Keratinocyte (primary cell): ENCODE measurements around the gene SCCPDH. TPM values are rescaled to one million over a fixed set of nuclear protein-coding genes. Genes with fewer than 3 reads are reported as not detected.

Experiments
- DNase-seq: peaks from one replicate; pipeline ENCODE4 v3.0.0-alpha.2; 2011; ENCODE audit warnings: low read depth, missing footprints, low spot score
- FAIRE-seq: peaks from 2 replicates; lab custom pipeline; 2011; peaks lifted over from hg19 to GRCh38; lab: Jason Lieb, UNC
- H2AFZ ChIP-seq: 2 replicates; pipeline ENCODE4 v1.6.0; 2012; ENCODE audit warnings: low read length, control low read depth, inconsistent platforms; ENCODE audit not compliant: control insufficient read depth
- H3K27ac ChIP-seq: 2 replicates; pipeline ENCODE4 v1.5.1; 2011; ENCODE audit warnings: low read length; ENCODE audit not compliant: control insufficient read depth, insufficient read depth
- H3K27me3 ChIP-seq: 3 replicates; pipeline ENCODE4 v1.6.0; 2011; ENCODE audit warnings: low read length; ENCODE audit not compliant: control insufficient read depth, insufficient read depth; ENCODE audit errors: extremely low read depth
- H3K36me3 ChIP-seq, 2 experiments: 2 replicates in 1 of 2; 3 replicates in 1 of 2; pipeline ENCODE4 v1.5.1; 2011; ENCODE audit warnings: low read length in 2 of 2, mild to moderate bottlenecking in 1 of 2; ENCODE audit not compliant: control insufficient read depth in 2 of 2, insufficient read depth in 2 of 2; ENCODE audit errors: extremely low read depth in 1 of 2
- H3K4me1 ChIP-seq: 3 replicates; pipeline ENCODE4 v1.5.1; 2011; ENCODE audit warnings: low read length; ENCODE audit not compliant: control insufficient read depth, insufficient read depth; ENCODE audit errors: extremely low read depth
- H3K4me2 ChIP-seq: 3 replicates; pipeline ENCODE4 v1.6.0; 2011; ENCODE audit warnings: low read depth, low read length; ENCODE audit not compliant: control insufficient read depth, insufficient read depth; ENCODE audit errors: extremely low read depth
- H3K4me3 ChIP-seq, 3 experiments: fragments of 200-600 bp in 1 of 3; sonication (generic) in 1 of 3; 2 replicates in 2 of 3; 3 replicates in 1 of 3; pipeline ENCODE4 v1.5.1; 2011 to 2016; ENCODE audit warnings: low read length in 3 of 3, mild to moderate bottlenecking in 3 of 3, control low read depth in 2 of 3, inconsistent platforms in 1 of 3, low read depth in 1 of 3, mixed read lengths in 1 of 3, mixed run types in 1 of 3, moderate library complexity in 1 of 3; ENCODE audit not compliant: control insufficient read depth in 2 of 3, insufficient read depth in 2 of 3; ENCODE audit errors: extremely low read depth in 1 of 3
- H3K79me2 ChIP-seq: 2 replicates; pipeline ENCODE4 v1.6.0; 2012; ENCODE audit warnings: low read length; ENCODE audit not compliant: control insufficient read depth, insufficient read depth
- H3K9ac ChIP-seq: 3 replicates; pipeline ENCODE4 v1.6.0; 2011; ENCODE audit warnings: low read length; ENCODE audit not compliant: control insufficient read depth, insufficient read depth; ENCODE audit errors: extremely low read depth
- H3K9me1 ChIP-seq: 3 replicates; pipeline ENCODE4 v1.6.0; 2011; ENCODE audit warnings: low read length; ENCODE audit not compliant: control insufficient read depth, insufficient read depth; ENCODE audit errors: extremely low read depth
- H3K9me3 ChIP-seq: 2 replicates; pipeline ENCODE4 v1.5.1; 2012; ENCODE audit warnings: low read depth, low read length; ENCODE audit not compliant: control insufficient read depth
- H4K20me1 ChIP-seq: 3 replicates; pipeline ENCODE4 v1.6.0; 2011; ENCODE audit warnings: low read length; ENCODE audit not compliant: control insufficient read depth, insufficient read depth; ENCODE audit errors: extremely low read depth
- CTCF ChIP-seq, 3 experiments: IDR thresholded peaks in 1 of 3; conservative IDR thresholded peaks in 1 of 3; optimal IDR thresholded peaks in 1 of 3; 2 replicates in 2 of 3; 3 replicates in 1 of 3; pipeline versions ENCODE3 to v1.5.1; 2011; ENCODE audit warnings: low read length in 3 of 3, mild to moderate bottlenecking in 3 of 3, moderate library complexity in 2 of 3, control low read depth in 1 of 3, inconsistent platforms in 1 of 3; ENCODE audit not compliant: insufficient read depth in 2 of 3; ENCODE audit errors: extremely low read depth in 1 of 3
- EZH2 ChIP-seq: IDR thresholded peaks from one replicate; pipeline ENCODE4 v1.6.1; 2012; ENCODE audit warnings: inconsistent platforms, mild to moderate bottlenecking, low read length, moderate library complexity
- dilution Hi-C: fragments of 300-500 bp; cut with MboI; formaldehyde crosslinking; loops from one replicate; pipeline ENCODE4 v1.7.0; 2020; ENCODE audit warnings: low sequenced_read_pairs; ENCODE audit not compliant: extremely low pct_ligation_motif_present
- polyA plus RNA-seq, 5 experiments: library from polyadenylated mRNA; depleted of rRNA in 3 of 5; stranded (reverse) in 3 of 5; stranded (forward) in 1 of 5; unstranded in 1 of 5; fragments of >200 nt; gene quantifications; 1 replicate in 1 of 5; 2 replicates in 3 of 5; 3 replicates in 1 of 5; pipeline versions ENCODE4 v1.2.1 to v1.2.3, GENCODE V29; 2011 to 2012; ENCODE audit warnings: missing spikeins in 2 of 5, low read depth in 1 of 5, low replicate concordance in 1 of 5

The SCCPDH gene
- polyA plus RNA-seq, 1 donor (not counting 4 experiments of a cell fraction or from before 2014, with no cell fraction given): 4.3 TPM

GRCh38 chr1:246797157-246797556, 72.9 kb downstream of the SCCPDH start:
- H3K9ac ChIP-seq: no peak overlapping the region
- no peak overlapping the region for H3K27ac ChIP-seq
- no peaks in the 10 kb centered on the region for H3K27me3 ChIP-seq
- DNase-seq: no peak
- no peaks in the 10 kb centered on the region for H3K9me3 ChIP-seq
- no peak overlapping the region for H2AFZ ChIP-seq
- TF ChIP-seq CTCF (optimal IDR thresholded peaks at IDR 0.05 in 1 of 3, IDR thresholded peaks at IDR 0.05 in 1 of 3, conservative IDR thresholded peaks at IDR 0.05 in 1 of 3; ENCODE audit: extremely low read depth in 1 of 3, insufficient read depth in 2 of 3, low read length in 3 of 3): no peak
- TF ChIP-seq EZH2: no peak
- no peaks in the 10 kb centered on the region for H4K20me1 ChIP-seq
- no peak overlapping the region for H3K4me2 ChIP-seq
- dilution Hi-C loops: no loop called here
- no peaks in the 10 kb centered on the region for H3K9me1 ChIP-seq
- H3K79me2 ChIP-seq: no peaks in the 10 kb centered on the region
- peaks cover 26% of the 10 kb centered on the region for H3K4me1 ChIP-seq
- no peak overlapping the region for H3K4me3 ChIP-seq
- no peak for FAIRE-seq
- no peaks in the 10 kb centered on the region for H3K36me3 ChIP-seq

GRCh38 chr1:246797597-246797996, 73.4 kb downstream of the SCCPDH start:
- FAIRE-seq (no peak), DNase-seq (no peak)
- no peak overlapping the region for H3K9ac ChIP-seq
- no peaks in the 10 kb centered on the region for H3K9me1 ChIP-seq
- dilution Hi-C loops: no loop called here
- H3K4me2 ChIP-seq: no peak overlapping the region
- no peak overlapping the region for H3K27ac ChIP-seq
- no peaks in the 10 kb centered on the region for H3K79me2 ChIP-seq
- H3K4me3 ChIP-seq: no peak overlapping the region
- H3K9me3 ChIP-seq: no peaks in the 10 kb centered on the region
- TF ChIP-seq EZH2 (no peak), CTCF (optimal IDR thresholded peaks at IDR 0.05 in 1 of 3, IDR thresholded peaks at IDR 0.05 in 1 of 3, conservative IDR thresholded peaks at IDR 0.05 in 1 of 3; ENCODE audit: extremely low read depth in 1 of 3, insufficient read depth in 2 of 3, low read length in 3 of 3) (no peak)
- no peaks in the 10 kb centered on the region for H4K20me1 ChIP-seq
- H3K36me3 ChIP-seq: no peaks in the 10 kb centered on the region
- no peaks in the 10 kb centered on the region for H3K27me3 ChIP-seq
- H2AFZ ChIP-seq: no peak overlapping the region
- peaks cover 26% of the 10 kb centered on the region for H3K4me1 ChIP-seq
